GM23338 (cell line): ENCODE data around the gene ZNF555. TPM values are rescaled to one million over a fixed set of nuclear protein-coding genes. Genes with fewer than 3 reads are reported as not detected.
A peak's percentile ranks its signal among the peaks of the same experiment; 100 is the strongest.

Experiments used
- ATAC-seq: fragments of 200-7000 bp; cut with Tn5 transposase; 3 replicates; pipeline ENCODE4 v1.9.1; 2020
- DNase-seq: peaks from one replicate; pipeline ENCODE4 v3.0.0-alpha.2; 2015; ENCODE audit warnings: low spot score
- H2AFZ ChIP-seq: fragments of 200-600 bp; sonication (generic); 2 replicates; pipeline ENCODE4 v1.8.0; 2016; ENCODE audit warnings: antibody characterized with exemption, mild to moderate bottlenecking, moderate library complexity
- H3F3A ChIP-seq: fragments of 200-600 bp; sonication (generic); replicated peaks from 2 replicates; pipeline ENCODE4 v1.8.0; 2017; ENCODE audit warnings: antibody characterized with exemption, mixed run types, low read depth
- H3K27ac ChIP-seq: fragments of 200-600 bp; sonication (generic); 2 replicates; pipeline ENCODE4 v1.6.1; 2016; ENCODE audit warnings: low read depth
- H3K27me3 ChIP-seq: fragments of 200-600 bp; sonication (generic); 2 replicates; pipeline ENCODE4 v1.8.0; 2016; ENCODE audit warnings: mild to moderate bottlenecking, mixed run types, moderate library complexity; ENCODE audit not compliant: insufficient read depth
- H3K36me3 ChIP-seq: fragments of 200-600 bp; sonication (generic); 2 replicates; pipeline ENCODE4 v1.8.0; 2016; ENCODE audit warnings: mild to moderate bottlenecking; ENCODE audit not compliant: insufficient read depth
- H3K4me1 ChIP-seq: fragments of 200-600 bp; sonication (generic); 2 replicates; pipeline ENCODE4 v1.8.0; 2016; ENCODE audit warnings: mild to moderate bottlenecking, moderate library complexity; ENCODE audit not compliant: insufficient read depth
- H3K4me2 ChIP-seq: fragments of 200-600 bp; sonication (generic); 2 replicates; pipeline ENCODE4 v1.7.1; 2017; ENCODE audit warnings: mixed run types
- H3K4me3 ChIP-seq: fragments of 200-600 bp; sonication (generic); 2 replicates; pipeline ENCODE4 v1.6.1; 2016; ENCODE audit warnings: mixed run types
- H3K79me2 ChIP-seq: fragments of 200-600 bp; sonication (generic); replicated peaks from 2 replicates; pipeline ENCODE4 v1.8.0; 2017; ENCODE audit warnings: mild to moderate bottlenecking; ENCODE audit not compliant: insufficient read depth
- H3K9me2 ChIP-seq: fragments of 200-600 bp; sonication (generic); 2 replicates; pipeline ENCODE4 v1.8.0; 2017; ENCODE audit not compliant: insufficient read depth
- H4K20me1 ChIP-seq: fragments of 200-600 bp; sonication (generic); replicated peaks from 2 replicates; pipeline ENCODE4 v1.8.0; 2017; ENCODE audit warnings: mild to moderate bottlenecking; ENCODE audit not compliant: insufficient read depth
- H3K27ac Mint-ChIP-seq: 2 replicates; pipeline ENCODE4 v1.8.0; 2020; ENCODE audit warnings: inconsistent platforms, mild to moderate bottlenecking, moderate library complexity, mixed read lengths
- H3K27me3 Mint-ChIP-seq: 3 replicates; pipeline ENCODE4 v1.8.0; 2022; ENCODE audit warnings: low read depth, mild to moderate bottlenecking, moderate library complexity, mixed read lengths, inconsistent platforms; ENCODE audit not compliant: insufficient read depth, poor library complexity
- H3K36me3 Mint-ChIP-seq: 3 replicates; pipeline ENCODE4 v1.8.0; 2021; ENCODE audit warnings: low read depth, mild to moderate bottlenecking, inconsistent platforms, moderate library complexity, mixed read lengths
- H3K4me1 Mint-ChIP-seq: 3 replicates; pipeline ENCODE4 v1.8.0; 2020; ENCODE audit warnings: mild to moderate bottlenecking, inconsistent platforms, mixed read lengths
- H3K4me3 Mint-ChIP-seq: 3 replicates; pipeline ENCODE4 v1.8.0; 2021; ENCODE audit warnings: moderate library complexity, mild to moderate bottlenecking, inconsistent platforms, mixed read lengths
- H3K9me3 Mint-ChIP-seq: 3 replicates; pipeline ENCODE4 v1.8.0; 2020; ENCODE audit warnings: moderate library complexity, mild to moderate bottlenecking, inconsistent platforms, mixed read lengths
- CREB1 ChIP-seq: fragments of 250-450 bp; sonication (Bioruptor Pico); IDR thresholded peaks from 2 replicates; pipeline ENCODE4 v1.5.0; 2020; ENCODE audit warnings: low read depth, mild to moderate bottlenecking, moderate library complexity
- JUNB ChIP-seq: IDR thresholded peaks from one replicate; pipeline ENCODE4 v1.6.1; 2016; ENCODE audit warnings: antibody characterized with exemption; ENCODE audit not compliant: unreplicated experiment
- NANOG ChIP-seq: IDR thresholded peaks from 2 replicates; pipeline ENCODE4 v1.6.1; 2016; ENCODE audit warnings: antibody characterized with exemption, borderline replicate concordance
- POLR2AphosphoS5 ChIP-seq: IDR thresholded peaks from 2 replicates; pipeline ENCODE4 v1.6.1; 2016; ENCODE audit warnings: antibody characterized with exemption, low read depth
- STAT1 ChIP-seq: IDR thresholded peaks from one replicate; pipeline ENCODE4 v1.6.1; 2016; ENCODE audit warnings: antibody characterized with exemption; ENCODE audit not compliant: unreplicated experiment
- ZNF114 ChIP-seq: fragments of 250-450 bp; sonication (Bioruptor Pico); IDR thresholded peaks from 2 replicates; pipeline ENCODE4 v1.5.0; 2020; ENCODE audit warnings: mild to moderate bottlenecking, moderate library complexity
- long read RNA-seq: library from polyadenylated mRNA; unstranded; transcript quantifications from one replicate; pipeline ENCODE4 v2.0.0, GENCODE V29; 2020; ENCODE audit not compliant: unreplicated experiment
- polyA plus RNA-seq: library from polyadenylated mRNA; unstranded; fragments of >200 nt; fragmentation: Nextera tagmentation; extraction: Ambion mirVana; gene quantifications from 2 replicates; pipeline ENCODE4 v1.2.1, GENCODE V29; 2016
- total RNA-seq: library from RNA; depleted of rRNA; stranded (reverse); fragments of >200 nt; shearing (Covaris generic); gene quantifications from 2 replicates; pipeline ENCODE4 v1.2.3, GENCODE V29; 2014; rRNA removed
- TF ChIP-seq, protein P1 (sequence below): IDR thresholded peaks from one replicate; pipeline ENCODE4 v1.6.1; 2018; ENCODE audit warnings: antibody characterized with exemption; ENCODE audit not compliant: unreplicated experiment
- TF ChIP-seq, protein P2 (sequence below): IDR thresholded peaks from 2 replicates; pipeline ENCODE4 v1.6.1; 2016; ENCODE audit warnings: antibody characterized with exemption
- TF ChIP-seq, protein P3 (sequence below), 2 experiments: fragments of 200-600 bp in 1 of 2; sonication (generic) in 1 of 2; conservative IDR thresholded peaks; 2 replicates each; pipeline versions ENCODE4 v1.5.1 to v1.6.1; 2016 to 2017; ENCODE audit warnings: antibody characterized with exemption in 2 of 2, low read depth in 2 of 2, mild to moderate bottlenecking in 2 of 2, moderate library complexity in 1 of 2

The ZNF555 gene
- total RNA-seq (7.5 and 11.4 TPM in 2 replicates), polyA plus RNA-seq (2.9 and 3.5 TPM in 2 replicates)
- long read RNA-seq, full-length matches to known transcripts = 13 of 13 reads
- long read RNA-seq, partial matches to known transcripts = 0 of 13 reads
- long read RNA-seq, other reads (novel, unspliced or antisense) = 0 of 13 reads

DNA sequence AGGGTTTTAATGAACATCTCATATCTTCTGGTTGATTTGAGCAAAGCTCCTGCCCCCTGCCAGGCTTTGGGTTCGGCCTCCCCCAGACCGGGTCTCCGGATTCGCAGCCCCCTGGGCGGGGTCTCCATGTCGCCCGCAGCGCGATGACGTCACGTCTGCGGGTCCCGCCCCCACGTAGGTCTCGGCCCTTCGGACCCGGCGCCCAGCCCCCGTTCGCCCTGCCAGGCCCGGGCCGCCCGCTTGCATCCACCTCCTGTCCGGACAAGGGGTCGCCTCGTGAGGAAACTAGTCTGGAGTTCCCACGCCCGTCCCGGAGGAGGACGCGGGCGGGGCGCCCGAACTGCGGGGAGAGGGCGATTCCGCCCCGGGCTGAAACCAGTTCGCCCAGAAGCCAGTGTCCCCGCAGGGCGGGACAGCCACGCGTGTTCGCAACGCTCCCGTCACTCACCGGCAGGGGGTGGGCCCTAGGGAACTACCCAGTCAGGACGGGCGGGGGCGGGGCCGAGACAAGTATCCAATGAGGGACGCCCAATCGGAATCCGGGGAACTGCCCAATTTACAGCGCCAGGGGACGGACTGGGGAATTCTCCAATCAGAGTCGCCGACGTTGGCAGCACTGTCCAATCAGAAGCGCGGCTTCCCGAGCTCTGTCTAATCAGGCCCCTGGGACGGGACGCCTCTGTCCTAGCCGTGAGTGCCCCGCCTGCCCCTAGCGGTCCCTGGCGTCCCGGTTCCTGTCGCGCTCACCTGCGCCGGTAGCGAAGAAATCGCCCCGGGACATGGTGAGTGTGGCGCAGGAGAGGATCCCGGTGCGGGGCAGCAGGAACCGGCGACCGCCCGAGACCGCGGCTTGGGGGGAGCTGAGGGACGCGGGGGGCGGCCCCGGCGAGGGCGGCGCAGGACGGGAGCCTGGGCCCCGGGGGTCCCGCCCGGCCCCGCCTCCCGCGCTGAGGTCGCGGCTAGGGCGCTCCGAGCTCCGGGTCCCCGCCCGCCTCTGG, at the start of gene ZNF555:
Gene ZNF555, plus strand, starts transcription at position 682 of the 998 bp plus-strand sequence. Its CDS starts 98 bp downstream, at position 780.
- ATAC-seq (peak; percentile 98), DNase-seq (peak; percentile 100)
- H3K27me3 ChIP-seq = peaks cover 8% of the 10 kb centered on the region; the same call in 1 of the 2 replicates
- H3K27ac ChIP-seq = peak within 1 kb of the TSS; percentile 86; the same call in 1 of the 2 replicates
- peaks cover 6% of the 10 kb centered on the region; the same call in 1 of the 2 replicates for H3K4me1 ChIP-seq
- Mint-ChIP-seq H3K9me3 (peaks cover 55% of the 10 kb centered on the region), H3K4me3 (peak within 1 kb of the TSS; percentile 82), H3K27ac (no peak within 1 kb of the TSS; the same call in 1 of the 2 replicates), H3K27me3 (peaks cover 20% of the 10 kb centered on the region), H3K36me3 (peaks cover 48% of the 10 kb centered on the region), H3K4me1 (peaks cover 5% of the 10 kb centered on the region)
- H2AFZ ChIP-seq = peak within 1 kb of the TSS; percentile 24
- H3K36me3 ChIP-seq = no peaks in the 10 kb centered on the region
- peaks cover 24% of the 10 kb centered on the region for H3K79me2 ChIP-seq
- TF ChIP-seq, protein P1, sequence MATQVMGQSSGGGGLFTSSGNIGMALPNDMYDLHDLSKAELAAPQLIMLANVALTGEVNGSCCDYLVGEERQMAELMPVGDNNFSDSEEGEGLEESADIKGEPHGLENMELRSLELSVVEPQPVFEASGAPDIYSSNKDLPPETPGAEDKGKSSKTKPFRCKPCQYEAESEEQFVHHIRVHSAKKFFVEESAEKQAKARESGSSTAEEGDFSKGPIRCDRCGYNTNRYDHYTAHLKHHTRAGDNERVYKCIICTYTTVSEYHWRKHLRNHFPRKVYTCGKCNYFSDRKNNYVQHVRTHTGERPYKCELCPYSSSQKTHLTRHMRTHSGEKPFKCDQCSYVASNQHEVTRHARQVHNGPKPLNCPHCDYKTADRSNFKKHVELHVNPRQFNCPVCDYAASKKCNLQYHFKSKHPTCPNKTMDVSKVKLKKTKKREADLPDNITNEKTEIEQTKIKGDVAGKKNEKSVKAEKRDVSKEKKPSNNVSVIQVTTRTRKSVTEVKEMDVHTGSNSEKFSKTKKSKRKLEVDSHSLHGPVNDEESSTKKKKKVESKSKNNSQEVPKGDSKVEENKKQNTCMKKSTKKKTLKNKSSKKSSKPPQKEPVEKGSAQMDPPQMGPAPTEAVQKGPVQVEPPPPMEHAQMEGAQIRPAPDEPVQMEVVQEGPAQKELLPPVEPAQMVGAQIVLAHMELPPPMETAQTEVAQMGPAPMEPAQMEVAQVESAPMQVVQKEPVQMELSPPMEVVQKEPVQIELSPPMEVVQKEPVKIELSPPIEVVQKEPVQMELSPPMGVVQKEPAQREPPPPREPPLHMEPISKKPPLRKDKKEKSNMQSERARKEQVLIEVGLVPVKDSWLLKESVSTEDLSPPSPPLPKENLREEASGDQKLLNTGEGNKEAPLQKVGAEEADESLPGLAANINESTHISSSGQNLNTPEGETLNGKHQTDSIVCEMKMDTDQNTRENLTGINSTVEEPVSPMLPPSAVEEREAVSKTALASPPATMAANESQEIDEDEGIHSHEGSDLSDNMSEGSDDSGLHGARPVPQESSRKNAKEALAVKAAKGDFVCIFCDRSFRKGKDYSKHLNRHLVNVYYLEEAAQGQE = no peak
- TF ChIP-seq POLR2AphosphoS5 = peak; percentile 68
- TF ChIP-seq ZNF114 (CRISPR knock-in tag) = peak; percentile 58; the same call in 1 of the 2 replicates
- TF ChIP-seq, protein P2, sequence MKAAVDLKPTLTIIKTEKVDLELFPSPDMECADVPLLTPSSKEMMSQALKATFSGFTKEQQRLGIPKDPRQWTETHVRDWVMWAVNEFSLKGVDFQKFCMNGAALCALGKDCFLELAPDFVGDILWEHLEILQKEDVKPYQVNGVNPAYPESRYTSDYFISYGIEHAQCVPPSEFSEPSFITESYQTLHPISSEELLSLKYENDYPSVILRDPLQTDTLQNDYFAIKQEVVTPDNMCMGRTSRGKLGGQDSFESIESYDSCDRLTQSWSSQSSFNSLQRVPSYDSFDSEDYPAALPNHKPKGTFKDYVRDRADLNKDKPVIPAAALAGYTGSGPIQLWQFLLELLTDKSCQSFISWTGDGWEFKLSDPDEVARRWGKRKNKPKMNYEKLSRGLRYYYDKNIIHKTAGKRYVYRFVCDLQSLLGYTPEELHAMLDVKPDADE = no peak
- TF ChIP-seq CREB1 (CRISPR knock-in tag) = peak; percentile 97
- TF ChIP-seq, protein P3, sequence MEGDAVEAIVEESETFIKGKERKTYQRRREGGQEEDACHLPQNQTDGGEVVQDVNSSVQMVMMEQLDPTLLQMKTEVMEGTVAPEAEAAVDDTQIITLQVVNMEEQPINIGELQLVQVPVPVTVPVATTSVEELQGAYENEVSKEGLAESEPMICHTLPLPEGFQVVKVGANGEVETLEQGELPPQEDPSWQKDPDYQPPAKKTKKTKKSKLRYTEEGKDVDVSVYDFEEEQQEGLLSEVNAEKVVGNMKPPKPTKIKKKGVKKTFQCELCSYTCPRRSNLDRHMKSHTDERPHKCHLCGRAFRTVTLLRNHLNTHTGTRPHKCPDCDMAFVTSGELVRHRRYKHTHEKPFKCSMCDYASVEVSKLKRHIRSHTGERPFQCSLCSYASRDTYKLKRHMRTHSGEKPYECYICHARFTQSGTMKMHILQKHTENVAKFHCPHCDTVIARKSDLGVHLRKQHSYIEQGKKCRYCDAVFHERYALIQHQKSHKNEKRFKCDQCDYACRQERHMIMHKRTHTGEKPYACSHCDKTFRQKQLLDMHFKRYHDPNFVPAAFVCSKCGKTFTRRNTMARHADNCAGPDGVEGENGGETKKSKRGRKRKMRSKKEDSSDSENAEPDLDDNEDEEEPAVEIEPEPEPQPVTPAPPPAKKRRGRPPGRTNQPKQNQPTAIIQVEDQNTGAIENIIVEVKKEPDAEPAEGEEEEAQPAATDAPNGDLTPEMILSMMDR (conservative IDR thresholded peaks at IDR 0.05; ENCODE audit: low read depth in 2 of 2) = 0 out of 4 replicates have a peak, but pooled peaks of 1 of the 2 experiments have one; percentile 23
- no peak for TF ChIP-seq JUNB
- no peak for TF ChIP-seq STAT1
- no peak for TF ChIP-seq NANOG
- H3K4me3 ChIP-seq = peak within 1 kb of the TSS; percentile 66
- H3F3A ChIP-seq = no peaks in the 10 kb centered on the region
- peaks cover 4% of the 10 kb centered on the region for H4K20me1 ChIP-seq
- H3K4me2 ChIP-seq = peak within 1 kb of the TSS; percentile 89
- no peaks in the 10 kb centered on the region for H3K9me2 ChIP-seq
